H1 (cell line): ENCODE measurements around the gene BACE1. TPM values are rescaled to one million over a fixed set of nuclear protein-coding genes. Genes with fewer than 3 reads are reported as not detected.

ENCODE experiments used
- CHD7 ChIP-seq: fragments of 300-600 bp; sonication (generic); IDR thresholded peaks from 2 replicates; pipeline ENCODE4 v1.7.1; 2012; ENCODE audit warnings: low read length, moderate library complexity, mild to moderate bottlenecking, inconsistent platforms; ENCODE audit not compliant: insufficient replicate concordance
- polyA plus RNA-seq, 7 experiments: library from polyadenylated mRNA; depleted of rRNA in 3 of 7; stranded (reverse) in 5 of 7; unstranded in 2 of 7; fragments of >200 nt in 5 of 7; fragments of 200-250 nt in 2 of 7; gene quantifications; 1 replicate in 5 of 7; 2 replicates in 1 of 7; 4 replicates in 1 of 7; pipeline versions ENCODE4 v1.2.1 to v1.2.3, GENCODE V29; 2011 to 2013; ENCODE audit warnings: missing spikeins in 2 of 7, mixed read lengths in 2 of 7
- total RNA-seq: library from RNA; stranded (reverse); fragmentation: NEBNext Ultra II Directional; extraction: Animal tissue kit (Norgen Biotek cat#: 25700); gene quantifications from 2 replicates; pipeline ENCODE4 v1.2.1, GENCODE V29; 2021

BACE1 gene
- total and polyA plus RNA-seq, 2 of the 8 experiments (the other 6 are each of a cell fraction or from before 2014, with no cell fraction given) = 7.7 to 7.9 TPM

DNA sequence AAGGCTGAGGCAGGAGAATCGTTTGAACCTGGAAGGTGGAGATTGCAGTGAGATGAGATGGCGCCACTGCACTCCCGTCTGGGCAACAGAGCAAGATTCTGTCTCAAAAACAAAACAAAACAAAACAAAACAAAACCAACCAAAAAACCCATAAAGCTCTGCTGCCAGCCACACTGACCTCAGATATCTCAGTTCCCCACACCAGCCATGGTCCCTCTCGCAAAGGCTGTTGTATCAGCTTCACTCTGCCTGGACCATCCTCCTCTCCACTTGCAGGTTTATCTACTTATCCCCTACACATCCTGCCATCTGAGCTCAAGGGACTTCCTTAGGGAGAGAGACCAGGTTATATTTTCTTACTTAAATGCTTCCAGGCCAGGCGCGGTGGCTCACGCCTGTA lies 13.8 kb downstream of the BACE1 start (continued):
- no peak for TF ChIP-seq CHD7
